ENCODE measurements around the gene RPS5.
"Not testable (repeated sequence)": the region's sequence is repeated elsewhere in the genome, so short reads cannot be mapped to it uniquely, and the experiment has no call there.

DNA sequence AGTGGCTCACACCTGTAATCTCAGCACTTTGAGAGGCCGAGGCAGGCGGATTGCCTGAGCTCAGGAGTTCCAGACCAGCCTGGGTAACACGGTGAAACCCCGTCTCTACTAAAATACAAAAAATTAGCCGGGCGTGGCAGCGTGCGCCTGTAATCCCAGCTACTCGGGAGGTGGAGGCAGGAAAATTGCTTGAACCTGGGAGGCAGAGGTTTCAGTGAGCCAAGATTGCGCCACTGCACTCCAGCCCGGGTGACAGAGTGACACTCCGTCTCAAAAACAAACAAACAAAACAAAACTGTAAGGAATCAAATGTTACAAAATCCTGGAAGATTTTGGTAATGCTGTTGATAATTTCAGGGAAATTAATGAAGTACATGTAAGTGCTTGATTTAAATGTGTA, 39.0 kb upstream of the RPS5 start:
- not testable (repeated sequence) for TF ChIP-seq CTCF, POLR2AphosphoS5, POLR2A (IDR thresholded peaks at IDR 0.05)

All from suprapubic skin (tissue), 4 donors.